Islet precursor cell (in vitro differentiated cells): ENCODE results near the gene SLC9A5.

Experiments
- DNase-seq: peaks from one replicate; pipeline ENCODE4 v3.0.0-alpha.2; 2018

The SLC9A5 gene

GRCh38 chr16:67257486-67258160 lies 8.8 kb downstream of the SLC9A5 start:
- DNase-seq, result no peak

GRCh38 chr16:67258161-67258835 lies 9.5 kb downstream of the SLC9A5 start:
- no peak for DNase-seq

GRCh38 chr16:67259705-67260104 lies 10.9 kb downstream of the SLC9A5 start:
- DNase-seq, result no peak

- peak; percentile 76 for DNase-seq
These were observed 11.8 kb downstream of the SLC9A5 start for GRCh38 chr16:67260426-67261063.

- DNase-seq, result no peak
These were observed 14.4 kb downstream of the SLC9A5 start for GRCh38 chr16:67263201-67263600.

- DNase-seq, result no peak
These were observed 15.5 kb downstream of the SLC9A5 start for GRCh38 chr16:67264277-67264676.

GRCh38 chr16:67264866-67265265 lies 16.1 kb downstream of the SLC9A5 start:
- DNase-seq, result no peak

GRCh38 chr16:67265834-67266233 lies 17.1 kb downstream of the SLC9A5 start:
- DNase-seq, result no peak

- DNase-seq, result peak; percentile 94
These were observed 19.4 kb downstream of the SLC9A5 start for GRCh38 chr16:67268136-67268579.

- DNase-seq, result peak; percentile 82
These were observed 21.0 kb downstream of the SLC9A5 start for GRCh38 chr16:67269766-67270165.

- DNase-seq, result no peak
These were observed 22.2 kb downstream of the SLC9A5 start for GRCh38 chr16:67270931-67271338.

- DNase-seq, result no peak
These were observed 22.7 kb downstream of the SLC9A5 start for GRCh38 chr16:67271446-67271845.

GRCh38 chr16:67275321-67275720 lies 26.5 kb downstream of the SLC9A5 start:
- DNase-seq, result no peak

GRCh38 chr16:67277294-67277998 lies 28.7 kb downstream of the SLC9A5 start:
- peak; percentile 85 for DNase-seq

- no peak for DNase-seq
These were observed 29.4 kb downstream of the SLC9A5 start for GRCh38 chr16:67277999-67278772.

GRCh38 chr16:67278773-67279295 lies 30.1 kb downstream of the SLC9A5 start:
- no peak for DNase-seq

- DNase-seq, result peak; percentile 83
These were observed 30.7 kb downstream of the SLC9A5 start, which contains the start of gene PLEKHG4 for GRCh38 chr16:67279296-67280089. PLEKHG4 (plus strand) TSS chr16:67279532; CDS start chr16:67280045, 513 bp downstream.

- DNase-seq, result no peak
These were observed 31.6 kb downstream of the SLC9A5 start for GRCh38 chr16:67280090-67281015.

- no peak for DNase-seq
These were observed 33.0 kb downstream of the SLC9A5 start for GRCh38 chr16:67281536-67282446.
